ENCODE results near the gene DAB1.
A peak's percentile ranks its signal among the peaks of the same experiment; 100 is the strongest.

Gene DAB1

DNA sequence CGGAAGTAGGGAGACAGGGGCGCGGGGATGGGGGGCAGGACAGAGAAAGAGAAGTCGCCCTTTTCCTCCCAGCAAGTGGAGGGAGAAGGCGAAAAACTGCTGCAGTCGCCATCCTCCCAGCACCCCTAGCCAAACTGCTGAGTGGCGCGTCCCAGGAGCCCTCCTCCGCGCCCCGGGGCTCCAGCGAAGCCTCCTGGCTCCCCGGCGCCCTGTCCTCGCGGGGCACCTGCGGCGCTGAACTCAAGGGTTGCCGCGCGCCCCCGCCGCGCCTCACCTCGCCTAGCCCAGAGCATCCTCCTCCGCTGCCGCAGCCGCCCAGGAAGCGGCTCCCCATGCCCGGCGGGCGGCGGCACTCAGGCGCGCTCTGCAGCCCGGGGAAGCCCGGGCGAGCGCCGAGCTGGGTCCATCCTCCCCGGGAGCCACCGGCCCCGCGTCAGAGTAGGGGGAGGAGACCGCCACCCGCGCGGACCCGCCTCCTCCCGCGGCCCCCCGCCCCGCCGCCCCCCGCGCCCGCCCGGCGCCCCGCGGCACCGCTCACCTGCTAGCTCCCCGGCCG, at the start of gene DAB1:
DAB1 (minus strand) TSS at position 405 of the 556 bp plus-strand sequence. CDS start 133,030 bp downstream, outside the sequence.
- peak; percentile 14 for DNase-seq

DNA sequence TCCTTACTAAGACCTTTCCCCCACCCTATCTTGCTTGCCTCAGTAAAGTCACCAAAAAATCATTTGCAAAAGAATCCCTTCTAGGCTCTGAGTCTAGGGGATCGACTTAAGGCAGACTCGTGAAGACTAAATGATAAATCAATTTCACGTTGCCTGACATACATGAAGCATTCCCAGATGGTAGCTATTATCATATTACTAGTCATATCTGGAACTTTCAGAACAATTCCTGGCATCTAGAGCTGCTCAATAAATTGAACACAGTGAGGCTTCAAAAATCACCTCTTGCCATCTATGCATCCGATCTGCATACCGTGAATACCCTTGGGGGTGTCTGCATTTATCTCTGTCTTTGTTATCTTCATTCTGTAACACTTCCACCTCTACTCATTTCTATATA, 49.6 kb upstream of the DAB1 start:
- no peak for DNase-seq

DNA sequence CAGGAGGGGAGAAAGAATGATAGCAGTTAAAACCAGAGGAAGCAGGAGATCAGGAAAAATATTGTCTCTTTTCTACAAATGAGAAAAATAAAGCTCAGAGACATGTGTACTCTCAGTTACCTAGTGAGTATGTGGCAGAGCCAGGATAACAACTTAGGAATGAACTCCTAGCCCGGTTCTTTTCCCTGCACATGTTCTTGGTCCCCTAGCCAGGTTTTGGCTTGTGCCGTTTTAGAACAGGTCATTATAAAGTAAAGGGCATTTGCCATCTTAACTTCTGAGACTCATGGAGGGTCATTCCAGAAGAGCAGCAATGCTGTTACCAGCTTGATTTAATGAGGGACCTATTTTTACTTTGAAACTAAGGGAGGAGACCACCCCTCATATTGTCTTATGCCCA, 48.1 kb upstream of the DAB1 start:
- no peak for DNase-seq

DNA sequence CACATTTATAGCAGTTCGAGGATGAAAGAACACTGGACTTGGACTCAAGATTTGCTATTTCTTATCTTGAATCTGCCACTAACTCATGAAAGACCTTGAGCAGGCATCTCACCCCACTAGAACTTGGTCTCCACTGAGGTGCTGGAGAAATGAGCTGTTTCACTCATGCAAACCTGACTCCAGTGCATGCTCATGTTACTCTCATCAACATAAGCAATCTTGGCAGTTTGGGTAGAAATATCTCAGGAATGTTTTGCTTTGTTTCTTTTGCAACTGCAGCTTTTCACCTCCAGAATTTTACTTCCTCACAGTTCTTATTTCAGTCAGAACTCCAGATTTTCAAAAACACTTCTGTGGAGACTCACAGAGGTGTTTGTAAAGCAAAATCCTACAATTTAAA, 46.2 kb upstream of the DAB1 start:
- no peak for DNase-seq

DNA sequence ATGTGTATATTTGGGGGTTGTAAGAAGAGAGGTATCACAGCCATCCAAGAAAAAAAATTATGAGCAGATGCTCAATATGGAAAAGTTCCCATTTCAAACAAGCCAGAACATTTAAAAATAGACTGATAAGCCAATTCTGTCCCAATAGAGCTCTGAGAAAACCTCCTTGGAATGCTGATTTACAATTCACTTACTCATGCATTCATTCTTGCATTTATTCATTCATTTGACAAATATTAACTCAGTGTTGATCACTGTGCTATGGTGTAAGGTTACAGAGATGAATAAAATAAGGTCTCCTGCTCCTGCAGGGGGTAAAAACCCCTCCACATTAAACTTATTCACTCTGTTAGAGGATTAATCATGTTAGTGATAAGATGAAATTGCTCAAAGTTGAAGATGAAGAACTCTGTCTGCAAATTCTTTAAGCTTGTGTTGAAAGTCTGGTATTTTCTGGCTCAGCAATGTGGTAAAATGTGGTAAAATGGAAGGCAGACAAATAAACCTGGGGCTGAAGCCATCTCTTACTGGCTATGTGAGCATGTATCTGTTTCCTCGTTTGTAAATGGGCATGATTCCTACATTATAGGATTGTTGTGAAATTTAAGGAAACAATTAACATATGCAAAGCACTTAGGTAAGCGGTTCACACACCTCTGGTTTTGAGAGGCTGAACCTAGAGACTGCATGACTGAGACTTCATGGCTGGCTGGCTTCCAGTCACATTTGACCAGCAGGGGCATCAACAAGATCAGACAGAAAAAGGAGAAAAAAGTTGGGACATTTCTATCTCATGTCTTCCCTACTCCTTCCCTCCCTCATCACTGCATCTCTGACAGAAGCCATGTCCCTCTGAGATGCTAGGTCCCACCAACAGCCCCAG, 45.0 kb upstream of the DAB1 start:
- DNase-seq: no peak

DNA sequence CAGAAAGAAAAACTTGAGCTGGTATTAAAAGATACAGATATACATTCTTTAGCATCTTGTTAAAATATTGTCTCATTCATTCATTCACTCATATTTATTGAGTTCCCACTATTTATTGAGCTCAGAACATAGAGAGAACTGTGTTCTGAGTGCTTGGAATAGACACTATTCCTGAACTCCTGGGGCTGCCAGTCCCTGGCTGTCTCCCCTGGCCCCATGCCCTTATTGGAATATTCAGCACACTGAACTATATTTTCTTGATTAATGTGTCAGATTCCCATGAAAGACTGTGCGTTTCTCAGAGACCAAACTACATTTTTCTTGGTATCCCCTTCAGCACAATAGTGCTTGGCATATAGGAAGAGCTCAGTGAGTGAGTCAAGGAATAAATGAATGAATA, 44.0 kb upstream of the DAB1 start:
- no peak for DNase-seq

DNA sequence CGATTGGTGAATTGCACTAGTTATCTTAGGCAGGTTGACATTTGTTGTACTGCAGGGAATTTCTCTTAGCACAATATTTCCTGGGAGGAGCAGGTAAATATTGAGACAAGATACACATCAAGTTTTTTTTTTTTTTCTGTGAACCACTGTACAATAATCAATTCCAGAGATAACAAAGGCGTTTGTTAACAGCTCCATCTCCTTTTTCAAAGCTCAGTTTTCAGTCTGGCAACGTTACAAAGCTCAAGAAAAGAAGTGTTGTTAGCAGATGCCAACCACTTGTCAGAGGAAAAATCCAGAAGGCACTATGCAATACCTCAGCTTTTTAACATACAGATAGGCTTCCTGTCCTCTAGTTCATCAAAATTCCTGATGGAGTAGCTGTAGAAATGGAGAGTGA, 40.9 kb upstream of the DAB1 start:
- no peak for DNase-seq

DNA sequence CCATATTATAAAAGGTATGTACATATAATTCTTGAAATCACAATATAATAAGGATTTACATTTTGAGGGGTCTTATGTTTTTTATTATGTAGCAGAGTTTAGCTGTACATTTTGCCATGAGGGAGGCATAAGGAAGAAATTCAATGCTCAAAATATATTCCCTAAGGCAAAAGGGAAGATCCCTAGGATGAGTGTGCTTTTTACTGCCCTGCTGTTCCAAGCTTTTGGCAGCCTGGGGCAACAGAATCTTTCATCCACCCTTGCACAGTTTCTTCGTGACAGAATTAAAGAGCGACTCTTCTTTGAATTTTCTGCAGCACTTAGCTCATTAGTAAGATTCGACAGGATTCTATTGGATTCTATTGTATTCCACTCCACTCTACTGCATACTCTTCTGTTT, 39.5 kb upstream of the DAB1 start:
- DNase-seq: no peak

DNA sequence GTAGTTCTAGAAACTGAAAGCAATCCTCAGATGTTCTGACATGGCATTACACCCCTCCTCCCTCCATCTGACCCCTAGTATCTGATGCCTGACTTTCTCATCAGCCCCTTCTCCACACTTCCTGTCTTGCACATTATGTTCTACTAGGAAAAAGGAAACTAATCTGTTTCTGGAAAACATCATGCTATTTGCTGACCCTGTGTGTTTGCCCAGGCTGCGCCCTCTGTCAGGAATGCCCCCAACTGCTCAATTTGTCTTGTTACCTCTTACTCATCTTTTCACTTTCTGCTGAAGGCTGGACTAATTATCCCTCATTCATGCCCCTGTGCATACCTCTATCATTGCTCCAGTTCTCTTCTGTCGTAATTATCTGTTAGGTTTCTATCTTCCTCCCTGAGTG, 37.5 kb upstream of the DAB1 start:
- DNase-seq: no peak

DNA sequence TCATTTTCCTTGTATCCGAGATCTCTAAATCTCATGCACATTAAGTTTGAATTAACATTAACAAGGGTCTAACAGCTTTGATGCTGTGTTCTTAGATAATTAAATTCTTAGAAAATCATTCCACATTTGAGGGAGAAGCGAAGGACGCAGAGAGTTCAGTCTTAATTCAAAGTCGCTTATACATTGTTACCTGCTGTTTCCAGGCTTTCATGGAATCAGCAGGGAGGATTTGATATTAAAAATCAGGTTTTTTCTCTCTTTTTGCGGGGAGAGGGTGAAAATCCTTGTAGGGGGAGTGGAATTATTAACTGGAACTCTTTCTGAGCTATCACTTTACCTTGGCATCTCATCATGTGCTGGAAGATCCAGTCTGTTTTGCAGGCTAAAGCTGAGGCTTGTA, 27.7 kb upstream of the DAB1 start:
- DNase-seq: no peak

DNA sequence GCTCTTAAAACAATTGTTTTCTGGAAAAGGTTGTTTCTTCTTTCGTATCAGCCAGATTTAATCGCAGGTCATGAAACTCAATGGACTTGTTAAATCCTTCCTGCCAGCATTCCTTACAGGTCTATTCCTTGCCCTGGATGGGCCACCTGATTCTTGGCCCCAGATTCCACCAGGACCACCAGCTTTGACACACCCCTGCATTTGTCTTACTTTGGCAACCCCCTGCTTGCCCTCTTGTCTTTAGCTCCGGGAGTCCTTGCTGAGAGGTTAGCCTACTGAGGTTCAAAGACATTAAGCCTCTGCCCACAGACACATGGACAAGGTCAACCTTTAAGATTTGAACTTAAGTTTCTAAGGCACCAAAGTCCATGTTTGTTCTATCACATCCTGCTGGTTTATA, 27.1 kb upstream of the DAB1 start:
- DNase-seq: no peak

DNA sequence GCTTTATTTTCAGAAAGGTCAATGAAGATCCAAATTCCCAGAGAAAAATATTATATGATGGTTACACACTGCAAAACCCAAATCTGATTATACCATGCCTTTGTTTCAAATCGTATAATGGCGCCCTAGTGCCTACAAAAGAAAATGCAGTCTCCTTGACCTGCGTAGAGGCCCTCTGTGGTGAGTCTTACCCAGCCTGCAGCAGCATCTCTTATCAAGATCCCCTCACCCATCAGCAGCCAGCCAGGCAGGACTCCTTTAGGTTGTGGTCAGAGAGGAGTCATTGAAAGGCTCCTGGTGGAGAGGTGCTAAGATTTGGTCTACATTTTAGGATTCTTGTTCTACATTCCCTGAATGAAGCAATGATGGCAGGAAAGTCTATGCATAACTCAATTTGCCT, 23.7 kb upstream of the DAB1 start:
- DNase-seq: no peak

DNA sequence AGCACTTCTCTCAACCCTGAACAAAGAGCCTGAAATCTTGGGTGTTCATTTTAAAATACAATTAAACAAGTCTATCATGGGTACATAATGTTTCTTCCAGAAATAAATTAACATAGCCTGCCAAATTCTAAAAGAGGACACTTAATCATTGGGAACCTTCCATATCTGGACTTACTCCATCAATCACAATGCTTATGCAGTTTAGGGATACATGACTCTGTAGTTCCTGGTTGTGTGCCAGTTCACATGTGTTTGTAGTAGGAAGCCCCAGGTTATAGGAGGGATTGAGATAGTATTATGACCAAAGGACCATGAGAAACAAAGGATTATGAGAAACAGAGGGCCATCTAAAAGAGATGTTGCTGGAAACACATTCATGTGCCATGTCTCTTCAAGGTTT, 19.1 kb upstream of the DAB1 start:
- DNase-seq: no peak

DNA sequence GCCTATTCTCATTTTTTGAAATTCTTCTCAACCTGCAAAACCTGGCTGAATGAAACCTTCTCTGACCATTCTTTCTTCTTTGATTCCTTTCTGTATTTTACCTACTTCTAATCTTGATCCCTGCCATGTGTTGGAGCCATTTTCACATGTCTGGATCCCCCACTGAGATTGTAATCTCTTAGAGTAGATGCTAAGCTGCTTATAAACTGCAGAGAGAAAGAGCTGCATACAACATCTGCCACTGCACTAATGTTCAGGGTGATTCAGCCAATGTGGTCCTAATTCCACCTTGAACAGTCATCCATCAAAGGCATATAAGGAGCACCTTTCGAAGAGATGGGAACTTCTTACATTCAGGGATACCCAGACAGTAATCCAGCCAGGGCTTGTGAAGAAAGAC, 16.2 kb upstream of the DAB1 start:
- DNase-seq: no peak

DNA sequence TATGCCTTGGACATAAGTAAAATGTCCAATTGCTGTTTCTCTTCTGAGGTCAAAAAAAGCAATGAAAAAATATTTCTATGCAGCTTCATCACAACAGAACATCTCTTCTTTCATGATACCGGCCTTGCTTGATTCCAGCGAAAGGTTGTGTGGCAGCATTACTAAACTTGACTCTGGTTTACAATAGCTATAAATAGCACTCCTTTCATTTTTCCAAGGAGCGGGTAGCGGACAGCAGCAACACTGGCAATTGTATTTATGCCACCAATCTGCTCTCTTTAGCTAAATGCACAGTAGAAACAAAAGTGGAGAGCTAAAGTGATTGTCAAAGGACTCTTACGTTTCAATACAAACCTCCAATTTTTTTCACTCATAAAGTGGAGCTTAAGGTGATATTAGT, 7.5 kb upstream of the DAB1 start:
- DNase-seq: no peak

DNA sequence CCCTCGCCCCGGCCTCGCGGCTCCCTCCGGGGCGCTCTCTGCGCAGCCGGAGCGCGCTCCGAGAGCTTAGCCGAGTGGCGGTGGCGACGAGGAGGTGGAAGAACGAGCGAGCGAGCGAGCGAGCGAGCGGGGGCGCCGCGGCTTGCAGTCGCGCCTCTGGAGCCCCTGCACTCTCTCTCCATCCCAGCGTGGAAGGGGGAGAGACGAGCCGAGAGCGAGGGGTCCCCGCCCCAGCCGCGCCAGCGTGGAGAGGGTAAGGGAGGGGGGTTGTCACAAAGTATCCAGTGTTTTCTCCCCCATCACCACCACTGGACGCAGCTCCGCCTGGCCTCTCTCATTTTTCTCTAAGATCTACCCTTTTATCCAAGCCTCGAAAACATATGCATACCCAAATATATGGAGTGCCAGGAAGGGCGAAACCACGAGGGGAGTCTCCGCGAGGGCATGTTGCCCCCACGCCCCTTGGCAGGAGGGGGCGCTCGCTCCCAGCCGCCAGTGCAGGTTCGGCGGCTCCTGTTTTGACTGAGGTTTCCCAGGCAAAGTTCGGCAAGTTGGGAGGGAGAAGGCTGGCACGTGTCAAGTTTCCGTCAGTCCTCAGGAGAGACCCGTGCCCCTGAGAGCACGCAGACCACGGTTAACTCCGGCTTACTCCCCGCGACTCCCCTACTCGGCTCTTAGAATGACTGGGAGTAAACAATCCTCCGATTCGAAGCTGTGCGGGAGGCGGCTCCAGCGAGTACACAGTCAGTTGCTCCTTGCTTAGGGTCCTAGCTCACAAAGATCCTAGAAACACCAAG, 569 bp upstream of the DAB1 start:
- DNase-seq: peak; percentile 14

DNA sequence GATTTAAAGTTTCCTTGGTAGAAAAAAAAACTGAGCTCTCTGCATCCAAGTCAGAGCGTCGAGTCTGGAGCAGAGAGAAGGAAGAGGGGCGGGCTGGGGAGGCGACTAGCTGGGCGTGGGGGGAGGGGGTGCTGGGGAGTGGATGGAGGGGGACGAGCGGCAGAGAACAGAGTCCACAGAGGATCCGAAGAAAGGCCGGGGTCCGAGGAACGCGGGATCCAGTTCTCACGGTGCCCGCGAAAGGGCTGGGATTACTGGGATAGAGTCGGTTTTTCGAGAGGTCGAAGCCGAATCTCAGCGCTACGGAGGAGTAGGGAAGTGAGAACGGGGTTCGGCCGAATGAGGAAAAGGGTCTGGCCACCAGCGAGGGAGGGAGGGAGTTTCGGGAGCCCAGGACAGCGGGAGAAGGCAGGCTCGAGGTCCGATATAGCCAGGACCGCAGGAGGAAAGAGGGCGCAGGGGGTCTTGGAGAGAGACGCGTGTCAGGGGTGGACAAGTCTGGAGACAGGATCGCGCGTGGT, 665 bp downstream of the DAB1 start:
- DNase-seq: no peak

DNA sequence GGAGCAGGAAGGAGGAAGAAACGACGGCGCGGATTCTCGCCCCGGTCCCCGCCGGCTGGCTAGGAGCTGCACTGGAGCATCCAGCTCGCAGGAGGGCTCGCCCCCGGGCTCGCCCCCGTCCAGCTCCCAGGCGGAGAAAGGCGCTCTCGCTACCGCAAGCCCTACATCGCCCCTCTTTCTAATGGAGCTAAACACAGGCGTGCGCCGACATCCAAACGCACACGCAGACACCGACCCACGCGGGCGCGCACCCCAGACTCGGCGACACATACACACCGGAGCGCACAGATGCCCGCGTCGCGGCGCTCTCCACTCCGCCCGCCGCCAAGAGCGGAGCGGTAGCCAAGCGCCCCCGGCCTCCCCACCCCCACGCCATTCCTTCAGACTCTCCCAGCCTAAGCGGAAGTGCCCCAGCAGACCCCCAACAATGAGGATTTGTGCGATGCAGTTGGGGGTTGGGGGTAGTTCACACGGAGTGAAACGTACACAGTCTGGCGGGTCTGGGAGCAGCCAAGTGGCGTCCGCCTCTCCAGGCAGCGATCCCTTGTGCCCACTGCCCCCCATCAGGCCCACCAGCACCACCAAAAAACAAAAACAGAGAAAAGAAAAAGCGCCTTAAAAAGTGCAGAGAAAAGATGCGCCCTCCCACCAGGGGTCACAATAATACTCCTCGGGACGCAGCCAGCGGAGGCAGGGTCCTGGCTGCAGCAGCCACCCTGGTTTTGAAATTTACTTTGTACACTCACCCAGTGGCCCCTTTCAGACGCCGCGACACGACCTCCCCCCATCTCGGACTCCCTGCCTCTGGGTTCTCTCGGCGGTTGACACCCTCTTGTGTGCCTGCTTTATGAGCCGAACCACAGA, 1.4 kb downstream of the DAB1 start:
- peak; percentile 1 for DNase-seq

DNA sequence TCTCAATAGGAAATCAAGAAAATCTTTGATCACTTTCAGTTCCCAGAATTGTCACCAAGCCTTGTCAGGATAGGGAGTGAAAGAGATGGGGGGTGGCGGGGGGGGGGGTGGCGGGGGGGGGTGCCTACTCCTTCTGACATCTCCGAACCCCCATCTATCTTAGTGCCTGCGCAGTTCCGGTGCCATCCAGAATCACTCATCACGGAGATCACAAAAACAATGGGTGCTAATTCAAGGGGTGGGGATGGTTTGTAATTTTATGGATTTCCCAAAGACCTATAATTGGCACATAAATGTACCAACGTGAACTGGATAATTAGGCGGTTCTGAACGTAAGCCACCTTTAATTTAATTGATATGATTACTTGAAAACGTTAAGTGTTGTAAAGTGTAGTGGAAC, 2.1 kb downstream of the DAB1 start:
- DNase-seq: no peak

DNA sequence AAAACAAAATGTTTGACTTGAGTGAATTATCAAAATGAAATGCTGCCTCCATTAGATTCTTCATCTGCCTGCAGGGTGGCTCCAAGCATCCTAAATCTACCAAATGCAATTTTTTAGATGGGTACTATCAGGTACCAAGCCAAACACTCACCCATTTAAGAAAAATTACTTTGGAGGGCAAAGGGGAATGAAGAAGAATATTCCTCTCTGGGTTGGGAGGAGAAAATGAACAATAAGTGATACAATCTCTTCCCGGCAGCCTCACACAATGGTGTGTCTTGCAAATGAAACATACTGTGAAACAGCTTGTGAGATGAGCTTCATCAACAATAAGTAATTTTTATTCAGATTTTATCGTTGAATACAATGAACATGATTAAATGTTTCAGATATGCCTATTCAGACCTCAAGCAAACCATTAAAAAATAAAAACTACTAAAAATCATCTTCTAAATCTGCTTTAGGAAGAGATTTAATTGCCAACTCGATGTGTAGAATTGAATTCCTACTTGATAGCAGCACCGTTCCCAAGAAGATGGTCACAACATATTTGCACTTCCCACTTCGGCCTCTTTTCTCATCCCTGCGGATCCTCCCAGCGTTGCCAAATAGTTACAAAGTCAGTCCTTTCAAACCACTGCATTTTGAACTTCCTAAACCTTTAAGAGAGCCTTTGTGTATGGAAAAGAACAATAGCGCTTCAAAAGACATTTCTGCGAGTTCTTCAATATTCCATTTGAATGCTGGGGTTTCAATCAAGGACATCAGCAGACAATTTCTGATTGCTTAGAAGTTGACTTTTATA, 2.7 kb downstream of the DAB1 start:
- no peak for DNase-seq

DNA sequence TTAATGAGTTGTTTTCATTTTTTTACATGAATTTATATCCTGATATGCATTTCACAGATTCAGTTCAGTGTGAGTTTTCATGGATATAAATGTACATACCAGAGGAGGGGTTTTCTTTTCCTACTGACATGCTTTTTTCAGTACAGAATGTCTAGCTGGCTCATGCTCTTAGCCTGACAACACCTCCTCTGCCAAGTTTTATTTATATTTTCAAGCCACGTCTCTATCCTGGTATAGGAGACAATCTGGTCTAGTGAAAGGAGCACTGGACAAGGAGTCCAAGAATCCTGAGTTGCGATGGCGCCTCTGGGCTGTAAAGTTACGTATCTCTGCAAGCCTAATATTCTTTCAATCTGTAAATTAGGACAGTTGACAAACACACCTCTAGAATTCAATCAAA, 4.9 kb downstream of the DAB1 start:
- no peak for DNase-seq

DNA sequence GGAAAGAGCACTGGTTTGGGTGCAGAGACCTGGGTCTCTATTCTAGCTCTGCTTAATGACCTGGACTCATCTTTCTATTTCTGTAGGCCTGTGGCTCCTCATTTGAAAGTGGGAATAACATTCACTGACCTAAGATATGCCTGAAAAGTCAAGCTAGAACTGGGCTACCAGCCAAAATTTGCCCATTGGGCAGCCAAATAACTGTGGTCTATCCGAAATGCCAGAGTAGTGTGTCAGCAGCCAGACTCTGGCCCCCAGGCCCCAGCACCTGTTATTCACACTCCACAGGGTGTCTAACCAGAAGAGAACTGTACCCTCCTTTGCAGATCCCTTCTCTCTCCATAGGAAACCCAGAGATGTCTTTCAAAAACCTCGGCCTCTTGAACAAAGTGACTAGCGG, 12.6 kb downstream of the DAB1 start:
- DNase-seq: no peak

All from NCI-H69 (cell line).